NCI-H460 (cell line): ENCODE measurements around the gene ABHD6. TPM values are rescaled to one million over a fixed set of nuclear protein-coding genes. Genes with fewer than 3 reads are reported as not detected.
"Not testable (repeated sequence)": the region's sequence is repeated elsewhere in the genome, so short reads cannot be mapped to it uniquely, and the experiment has no call there.

Experiments used
- DNase-seq: peaks from one replicate; pipeline ENCODE4 v3.0.0-alpha.2; 2016; ENCODE audit warnings: low read depth; ENCODE audit errors: extremely low read depth
- total RNA-seq: library from RNA; depleted of rRNA; stranded (reverse); fragments of >200 nt; shearing (Covaris generic); gene quantifications from 2 replicates; pipeline ENCODE4 v1.2.3, GENCODE V29; 2014

Gene ABHD6
- total RNA-seq, 1 experiment from 2014 or later, result 5.1 TPM

DNA sequence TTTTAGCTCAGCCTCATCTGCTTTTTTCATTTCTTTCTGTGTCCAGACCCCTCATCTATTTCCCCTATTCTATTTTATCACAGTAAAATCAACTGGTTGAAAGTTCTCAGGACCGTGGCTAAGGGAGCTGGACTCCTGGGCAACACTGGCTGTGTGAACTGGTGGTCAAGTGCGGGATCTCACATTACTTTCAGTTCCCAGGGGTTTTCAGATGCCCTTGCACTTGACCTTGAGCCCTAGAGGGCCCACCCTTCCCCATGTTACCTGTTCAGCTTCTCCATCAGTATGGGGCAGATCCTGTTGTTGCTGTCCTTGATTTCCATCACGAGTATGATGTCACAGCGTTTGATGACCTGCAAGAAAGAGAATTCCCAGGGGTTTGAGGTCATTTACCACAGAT, 29.6 kb upstream of the ABHD6 start:
- DNase-seq, result no peak

DNA sequence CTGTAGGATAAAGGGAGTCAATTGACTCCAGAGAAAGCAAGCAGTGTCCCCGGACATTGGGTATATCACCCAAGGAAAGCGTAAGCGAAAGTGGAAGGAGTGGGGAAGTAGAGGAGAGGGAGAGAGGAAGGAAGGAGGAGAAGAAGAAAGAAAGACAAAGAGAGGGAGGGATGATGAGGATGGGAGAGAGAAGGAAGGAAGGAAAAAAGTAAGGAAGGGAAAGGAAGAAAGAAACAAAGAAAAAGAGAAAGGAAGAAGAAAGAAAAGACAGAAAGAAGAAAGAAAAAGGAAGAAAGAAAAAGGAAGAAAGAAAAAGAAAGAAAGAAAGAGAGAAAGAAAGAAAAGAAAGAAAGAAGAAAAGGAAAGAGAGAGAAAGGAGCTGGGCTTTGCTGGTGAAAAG, 27.7 kb upstream of the ABHD6 start:
- DNase-seq, result no peak

DNA sequence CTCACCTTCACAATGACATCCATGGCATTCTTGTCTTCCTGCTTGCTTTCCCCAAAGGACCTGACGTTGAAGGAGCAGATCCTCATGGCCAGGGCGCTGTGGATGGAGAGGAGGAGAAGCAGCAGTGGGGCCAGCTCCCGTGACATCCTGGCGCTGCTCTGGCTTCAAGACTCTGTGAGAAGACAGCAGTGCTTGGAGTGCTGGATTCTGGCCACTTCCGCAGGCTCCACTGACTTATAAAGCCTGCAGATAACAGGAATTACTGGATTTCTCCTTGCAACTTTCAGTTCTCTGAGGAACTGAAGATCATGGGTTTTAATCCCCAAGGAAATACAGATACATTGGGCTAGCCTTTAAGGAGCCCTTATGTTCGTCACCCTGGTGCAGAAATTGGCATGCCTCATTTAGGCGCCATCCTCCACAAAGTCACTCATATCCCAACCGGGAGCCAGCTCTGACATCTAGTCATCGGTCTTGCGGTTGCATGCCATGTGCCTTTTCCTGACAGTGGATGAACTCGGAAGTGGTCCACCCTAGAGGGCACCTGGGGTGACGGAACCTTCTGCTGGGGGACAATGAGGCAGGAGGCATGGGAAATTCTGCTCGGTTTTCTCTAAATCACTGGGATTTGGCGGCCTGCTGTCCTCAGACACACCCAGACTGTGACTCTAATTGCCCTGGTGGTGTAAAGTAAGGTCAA, 26.7 kb upstream of the ABHD6 start, which contains the start of gene DNASE1L3:
Gene DNASE1L3, minus strand, starts transcription at position 212 of the 700 bp plus-strand sequence. Its CDS starts 66 bp downstream, at position 146.
- DNase-seq, result no peak

DNA sequence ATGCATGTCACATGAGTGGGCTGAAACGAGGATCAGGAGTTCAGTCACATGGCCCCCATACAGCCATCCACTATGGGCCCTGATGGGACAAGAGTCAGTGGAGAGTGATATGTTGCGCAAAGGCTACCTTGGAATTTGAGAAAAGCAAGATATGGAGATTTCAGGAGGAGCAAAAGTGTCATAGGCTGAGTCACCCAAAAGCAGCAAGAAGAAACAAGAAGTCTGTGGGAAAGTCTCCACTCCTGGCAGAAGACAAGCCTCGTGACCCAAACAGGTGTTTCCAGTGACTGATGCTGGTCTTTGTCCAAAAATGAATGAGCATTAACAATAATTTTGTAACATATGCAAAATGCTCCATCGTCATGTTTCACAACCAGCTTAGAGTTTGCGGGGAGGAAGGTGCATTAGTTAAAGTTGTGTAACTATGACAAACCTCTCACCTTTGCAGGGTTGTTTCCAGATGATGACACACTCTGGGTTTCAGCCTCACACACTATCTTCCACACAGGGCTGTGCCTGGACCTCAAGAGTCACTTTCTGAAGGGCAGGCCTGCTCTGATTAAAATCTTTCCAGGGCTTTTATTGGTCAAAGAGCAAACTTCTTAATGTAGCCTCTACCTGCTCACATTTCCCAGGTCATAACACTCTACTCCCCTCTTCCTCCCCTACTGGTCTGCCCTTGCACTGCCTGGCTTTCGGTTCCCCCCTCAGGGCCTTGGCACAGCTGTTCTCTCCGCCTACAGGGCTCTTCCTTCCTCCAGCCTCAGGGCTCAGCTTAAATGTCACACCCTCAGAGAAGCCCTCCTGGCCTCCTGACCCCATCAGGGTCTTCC, 22.9 kb upstream of the ABHD6 start:
- no peak for DNase-seq

DNA sequence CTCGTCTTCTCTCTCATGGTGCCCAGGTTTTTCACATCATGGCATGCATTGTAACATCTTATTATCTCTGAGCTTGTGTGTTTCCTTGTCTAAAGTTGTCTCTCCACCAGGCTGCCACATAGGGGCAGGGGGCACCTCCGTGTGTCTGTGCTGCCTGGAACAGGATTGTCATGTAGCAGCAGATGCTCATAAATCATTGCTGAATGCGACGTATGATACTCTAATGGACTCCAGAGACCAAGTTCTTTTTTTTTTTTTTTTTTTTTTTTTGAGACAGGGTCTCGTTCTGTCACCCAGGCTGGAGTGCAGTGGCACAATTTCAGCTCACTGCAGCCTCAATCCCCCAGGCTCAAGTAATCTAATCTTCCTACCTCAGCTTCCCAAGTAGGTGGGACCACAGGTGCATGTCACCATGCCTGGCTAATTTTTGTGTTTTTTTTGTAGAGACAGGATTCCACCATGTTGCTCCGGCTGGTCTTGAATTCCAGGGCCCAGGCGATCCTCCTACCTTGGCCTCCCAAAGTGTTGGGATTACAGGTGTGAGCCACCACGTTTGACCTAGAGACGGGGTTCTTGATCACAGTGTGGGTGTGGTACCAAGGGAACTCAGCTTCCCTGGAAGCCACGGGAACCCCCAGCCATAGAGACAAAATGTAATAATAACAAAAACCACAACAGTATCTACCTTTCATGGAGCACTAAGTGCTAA, 22.1 kb upstream of the ABHD6 start:
- no peak for DNase-seq

DNA sequence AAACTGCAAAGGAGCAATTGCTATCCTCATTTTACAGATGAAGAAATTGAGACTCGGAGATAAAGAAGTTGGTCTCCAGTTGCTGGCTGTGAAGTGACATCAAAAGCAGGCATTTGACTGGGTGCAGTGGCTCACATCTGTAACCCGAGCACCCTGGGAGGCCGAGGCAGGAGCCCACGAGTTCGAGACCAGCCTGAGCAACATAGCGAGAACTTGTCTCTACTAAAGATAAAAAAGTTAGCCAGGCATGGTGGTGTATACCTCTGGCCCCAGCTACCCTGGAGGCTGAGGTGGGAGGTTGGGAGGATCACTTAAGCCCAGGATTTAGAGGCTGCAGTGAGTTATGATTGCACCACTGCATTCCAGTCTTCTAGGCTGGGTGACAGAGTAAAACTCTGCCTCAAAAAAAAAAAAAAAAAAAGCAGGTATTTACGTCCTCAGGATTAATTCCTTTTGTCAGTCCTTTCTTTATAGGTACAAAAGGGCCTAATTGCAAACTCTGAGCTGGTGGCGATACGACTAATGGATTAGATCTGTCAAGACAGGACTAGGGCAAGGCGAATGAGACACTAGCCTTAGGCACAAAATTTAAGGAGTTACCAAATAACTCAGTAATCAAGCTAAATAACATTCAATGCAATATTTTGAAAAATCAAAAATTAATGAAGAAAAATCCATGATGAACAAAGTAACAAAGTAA, 20.9 kb upstream of the ABHD6 start:
- DNase-seq, result no peak

DNA sequence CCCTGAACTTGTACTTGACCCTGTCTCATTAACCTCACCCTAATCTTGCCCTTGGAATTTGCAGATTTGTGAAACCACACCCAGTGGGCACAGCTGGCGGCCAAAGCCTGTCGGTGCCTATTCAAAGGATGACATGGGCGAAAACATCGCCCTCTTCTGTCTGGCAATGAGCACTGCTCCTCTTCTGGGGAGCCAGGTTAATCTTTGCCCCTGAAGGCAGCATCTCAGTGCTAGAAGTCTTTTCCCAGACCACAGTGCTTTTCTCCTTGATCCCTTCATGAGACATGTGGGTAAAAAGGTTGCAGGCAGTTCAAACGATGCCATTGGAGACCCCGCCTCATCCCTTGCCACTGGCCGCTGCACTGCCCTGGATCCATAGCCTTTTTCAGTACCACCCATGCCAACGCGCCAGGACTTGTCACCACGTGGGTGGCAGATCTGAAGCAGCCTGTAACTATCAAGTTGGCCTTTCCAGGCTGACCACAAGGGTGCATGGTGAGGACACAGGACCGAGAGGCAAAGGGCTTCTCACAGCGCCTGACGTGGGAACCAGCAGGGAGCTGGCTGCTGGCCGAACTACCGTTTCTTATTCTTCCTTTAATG, 20.3 kb upstream of the ABHD6 start:
- peak; percentile 76 for DNase-seq

DNA sequence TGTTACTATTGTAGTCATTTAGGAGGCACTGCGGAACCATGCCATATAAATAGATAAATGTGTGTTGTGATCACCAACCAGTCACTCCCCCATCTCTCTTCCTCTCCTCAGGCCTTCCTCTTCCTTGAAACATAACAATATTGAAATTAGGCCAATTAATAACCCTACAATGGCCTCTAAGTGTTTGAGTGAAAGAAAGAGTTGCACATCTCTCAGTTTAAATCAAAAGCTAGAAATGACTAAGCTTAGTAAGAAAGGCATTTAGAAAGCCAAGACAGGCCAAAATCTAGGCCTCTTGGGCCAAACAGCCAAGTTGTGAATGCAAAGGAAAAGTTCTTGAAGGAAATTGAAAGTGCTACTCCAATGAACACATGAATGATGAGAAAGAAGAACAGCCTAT, 18.7 kb upstream of the ABHD6 start:
- no peak for DNase-seq

DNA sequence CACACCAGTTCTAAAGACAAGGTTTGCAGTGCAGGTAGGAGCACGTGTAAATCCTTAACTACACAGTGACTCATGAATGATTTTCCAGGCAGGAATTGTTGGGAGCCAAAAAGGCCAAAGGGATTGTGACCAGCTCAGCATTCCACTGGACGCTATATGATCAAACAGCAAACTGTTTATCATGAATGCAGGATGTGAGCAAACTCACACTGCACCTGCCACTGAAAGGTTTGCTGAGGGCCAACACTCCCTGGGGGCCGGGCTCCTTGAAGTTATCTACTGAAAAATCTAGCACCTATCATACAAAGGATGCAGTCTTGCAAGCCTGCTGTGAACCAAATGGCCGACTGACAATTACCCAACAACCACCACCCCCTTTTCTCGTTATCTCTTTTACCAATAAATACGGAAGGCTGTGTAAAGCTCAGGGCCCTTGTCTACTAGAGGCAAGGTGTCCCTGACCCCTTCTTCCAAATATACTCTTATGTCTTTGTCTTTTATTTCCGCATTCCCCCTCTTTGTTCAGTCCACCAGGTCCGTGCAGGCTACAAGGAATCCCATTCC, 15.3 kb upstream of the ABHD6 start:
- no peak for DNase-seq

DNA sequence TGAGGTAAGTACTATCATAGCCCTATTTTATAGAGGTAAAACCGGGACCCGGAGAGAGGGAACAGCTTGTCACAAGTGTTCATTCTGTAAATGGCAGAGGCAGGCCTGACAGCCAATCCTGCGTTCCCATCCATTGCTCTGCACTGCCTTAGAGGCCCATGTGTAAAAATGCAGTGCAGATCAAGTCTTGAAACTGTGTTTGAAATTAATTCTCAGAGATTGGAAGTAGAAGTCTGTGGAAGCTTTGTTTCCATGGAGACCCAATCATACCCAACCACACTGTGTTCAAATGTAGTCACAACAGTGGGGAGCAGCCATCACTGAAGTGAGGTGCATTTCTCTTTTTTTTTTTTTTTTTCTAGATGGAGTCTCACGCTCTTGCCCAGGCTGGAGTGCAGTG, 13.7 kb upstream of the ABHD6 start:
- no peak for DNase-seq

DNA sequence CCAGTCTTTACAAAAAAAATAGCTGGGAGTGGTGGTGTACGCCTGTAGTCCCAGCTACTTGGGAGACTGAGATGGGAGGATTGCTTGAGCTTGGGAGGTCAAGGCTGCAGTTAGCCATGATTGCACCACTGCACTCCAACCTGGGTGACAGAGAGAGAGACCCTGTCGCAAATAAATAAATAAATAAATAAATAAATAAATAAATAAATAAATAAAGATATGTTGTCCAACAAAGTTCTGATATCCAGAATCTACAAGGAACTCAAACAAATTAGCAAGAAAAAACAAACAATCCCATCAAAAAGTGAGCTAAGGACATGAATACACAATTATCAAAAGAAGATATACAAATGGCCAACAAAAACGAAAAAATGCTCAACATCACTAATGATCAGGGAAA, 9.7 kb upstream of the ABHD6 start:
- not testable (repeated sequence) for DNase-seq

DNA sequence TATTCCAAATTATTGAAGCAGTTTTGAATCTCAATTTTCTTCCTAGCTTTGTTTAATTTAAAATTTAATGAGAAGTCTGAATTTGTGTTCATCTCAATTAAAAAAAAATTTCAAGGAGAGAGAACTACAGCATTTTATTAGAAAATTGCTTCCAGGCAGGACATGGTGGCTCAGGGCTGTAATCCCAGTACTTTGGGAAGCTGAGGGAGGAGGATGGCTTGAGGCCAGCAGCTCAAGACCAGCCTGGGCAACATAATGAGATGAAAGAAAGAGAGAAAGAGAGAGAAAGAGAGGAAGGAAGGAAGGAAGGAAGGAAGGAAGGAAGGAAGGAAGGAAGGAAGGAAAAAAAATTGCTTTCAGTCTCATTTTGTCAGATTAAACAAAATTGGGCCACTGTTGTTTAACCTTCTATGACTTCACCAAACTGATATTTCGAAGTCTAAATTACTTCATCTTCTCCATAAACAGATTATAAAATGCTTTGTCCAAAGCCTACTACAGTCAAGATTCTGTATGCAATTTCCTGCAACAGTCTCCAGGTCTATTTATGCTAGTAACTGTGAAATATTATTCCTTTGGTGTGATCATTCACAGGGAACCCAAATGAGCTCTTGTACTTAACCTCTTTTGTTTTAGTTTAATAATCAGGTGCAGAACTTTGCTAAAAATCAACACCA, 6.6 kb upstream of the ABHD6 start:
- no peak for DNase-seq

DNA sequence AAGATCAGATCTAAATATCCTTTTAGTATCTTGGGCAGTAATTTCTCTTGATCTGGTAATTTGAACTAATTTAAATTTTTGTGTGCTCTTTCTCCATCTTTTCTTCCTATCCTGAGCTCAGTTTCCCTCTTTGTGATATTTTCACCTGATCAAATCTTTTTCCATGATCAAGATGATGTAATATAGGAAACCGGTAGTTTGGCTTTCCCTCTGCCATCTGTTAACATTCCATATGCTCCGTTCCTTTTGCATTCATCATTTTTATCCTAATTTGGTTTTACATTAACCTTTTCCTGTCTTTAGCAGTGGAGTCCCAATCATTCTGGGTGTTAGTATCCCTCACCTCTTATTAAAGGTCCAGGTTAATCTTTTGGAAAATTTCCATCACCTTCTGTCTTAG, 5.9 kb upstream of the ABHD6 start:
- DNase-seq, result no peak

DNA sequence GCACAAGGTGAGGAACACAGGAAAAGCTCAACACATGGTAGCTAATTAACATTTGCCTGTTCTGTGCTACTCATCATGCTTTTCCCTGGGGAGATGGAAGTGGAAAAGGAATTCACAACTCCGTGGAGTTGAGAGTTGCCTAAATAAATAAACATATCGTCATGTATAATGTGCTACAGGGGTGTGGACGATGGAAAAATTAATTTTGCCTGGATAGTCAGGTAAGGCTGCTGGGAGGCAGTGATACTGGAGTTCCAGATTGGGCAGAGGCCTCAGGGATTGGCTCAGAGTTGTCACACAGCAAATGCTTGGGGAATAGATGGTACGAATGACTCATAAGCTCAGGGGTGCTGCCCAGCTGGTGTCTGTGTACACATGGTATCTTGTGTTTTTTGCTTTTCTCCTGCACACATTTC, 3.1 kb upstream of the ABHD6 start:
- no peak for DNase-seq

DNA sequence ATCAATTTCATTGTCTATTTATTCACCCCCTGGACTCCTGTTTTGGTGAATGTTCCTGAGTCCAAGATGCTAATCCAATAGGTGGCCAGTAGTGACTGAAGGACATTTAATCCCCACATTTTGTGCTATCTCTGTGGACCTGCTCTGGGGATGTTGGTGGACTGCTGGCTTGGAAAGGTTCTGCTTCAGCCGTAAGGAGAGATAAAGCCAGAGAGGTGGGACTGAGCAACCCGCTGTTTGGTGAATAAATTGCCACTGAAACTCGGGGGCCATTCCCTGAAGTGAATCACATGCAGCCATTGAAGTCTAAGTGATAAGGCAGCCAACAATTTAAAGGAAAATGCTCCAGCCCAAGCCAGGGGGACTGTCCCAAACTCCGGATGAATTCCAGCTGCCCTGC, 1.6 kb upstream of the ABHD6 start:
- no peak for DNase-seq

DNA sequence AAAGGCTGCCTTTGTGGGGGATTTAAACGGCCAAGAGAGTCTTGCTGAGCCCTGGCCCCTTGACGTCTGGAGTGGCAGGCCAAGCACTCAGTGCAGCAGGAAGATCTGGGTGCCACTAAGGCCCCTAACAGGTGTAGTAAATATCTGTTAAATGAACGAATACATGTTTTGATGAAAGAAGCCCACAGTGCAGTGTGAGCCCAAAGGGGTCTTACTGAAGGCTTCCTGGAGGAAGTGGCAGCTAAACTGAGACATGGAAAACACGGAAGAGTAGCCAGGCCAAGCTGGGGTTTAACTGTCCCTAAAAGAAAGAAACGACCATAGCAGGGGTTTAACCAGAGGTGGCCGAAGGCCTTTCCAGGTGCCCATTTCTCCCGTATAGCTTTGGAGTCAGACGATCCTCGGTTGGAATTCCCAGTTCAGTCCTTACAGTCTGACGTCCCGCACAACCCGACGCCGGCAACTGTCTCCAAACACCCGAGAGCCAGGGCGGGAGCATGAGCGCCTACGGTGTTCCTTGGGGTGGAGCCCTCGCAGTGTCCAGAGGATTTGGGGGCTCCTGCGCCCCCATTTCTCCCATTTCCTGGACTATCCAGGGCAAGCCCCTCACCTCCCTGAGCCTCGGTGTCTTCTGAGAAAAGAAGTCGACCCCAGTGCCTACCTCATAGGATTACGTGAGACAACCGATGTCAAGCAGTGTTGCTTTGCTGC, 910 bp upstream of the ABHD6 start:
- no peak for DNase-seq

DNA sequence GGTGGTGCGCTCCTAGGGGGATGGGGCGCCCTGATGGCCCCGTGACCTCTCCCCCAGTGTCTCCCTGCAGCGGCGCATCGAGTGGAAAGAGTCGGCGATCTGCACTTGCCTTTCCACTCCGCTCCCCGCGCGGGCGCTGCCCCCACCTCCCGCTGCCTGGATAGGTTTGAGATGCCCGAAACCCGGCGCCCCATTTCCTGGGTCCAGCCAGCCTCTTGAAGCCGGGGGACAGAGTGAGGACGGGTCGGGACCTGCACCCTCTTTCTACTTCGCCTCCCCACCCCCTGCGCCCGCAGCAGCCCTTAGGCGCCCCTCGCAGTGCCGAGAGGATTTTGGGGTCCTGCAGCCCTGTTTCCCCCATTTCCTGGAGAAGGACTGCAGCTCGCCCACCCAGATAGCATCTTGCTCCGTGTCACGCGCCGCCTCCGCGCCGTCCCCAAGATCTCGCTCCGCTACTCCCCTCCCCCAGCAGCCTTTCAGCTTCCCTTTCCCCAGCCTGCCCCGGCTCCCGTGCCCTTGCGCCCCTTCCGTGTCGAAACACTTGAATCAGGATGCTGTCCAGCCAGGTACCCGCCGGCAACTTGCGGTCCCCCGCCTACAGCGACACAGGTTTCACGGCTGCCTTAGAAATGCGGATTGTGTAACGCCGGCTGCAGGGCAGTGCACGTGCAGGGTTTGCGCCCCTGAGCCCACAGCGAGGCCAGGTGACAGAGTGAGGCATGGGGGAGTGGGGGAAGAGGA, 519 bp downstream of the ABHD6 start:
- DNase-seq, result no peak

DNA sequence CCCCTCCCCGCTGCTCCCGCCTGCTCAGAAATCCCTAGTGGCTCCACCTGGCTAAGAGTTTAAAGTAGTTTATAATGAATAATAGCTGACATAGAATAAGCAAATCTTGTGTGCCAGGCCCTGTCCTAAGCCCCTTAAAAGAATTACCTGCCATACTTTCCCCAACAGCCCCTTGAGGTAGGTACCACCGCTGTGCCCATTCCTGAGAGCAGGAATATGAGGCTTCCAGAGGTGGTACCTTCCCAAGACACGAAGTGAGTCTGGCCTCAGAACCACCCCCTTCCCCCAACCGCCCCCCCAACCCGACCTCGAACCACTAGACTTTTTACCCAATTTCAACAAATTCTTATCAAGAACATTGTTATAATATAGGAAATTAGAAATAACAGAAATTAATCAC, 1.2 kb downstream of the ABHD6 start:
- DNase-seq, result no peak
